HFFc6 (cell line): ENCODE measurements around the gene TBC1D1. TPM values are rescaled to one million over a fixed set of nuclear protein-coding genes. Genes with fewer than 3 reads are reported as not detected.
A peak's percentile ranks its signal among the peaks of the same experiment; 100 is the strongest.

ENCODE experiments used
- DNase-seq: peaks from one replicate; pipeline ENCODE4 v3.0.0-alpha.2; 2018
- H3K27ac Mint-ChIP-seq: 2 replicates; pipeline ENCODE4 v1.8.0; 2020; ENCODE audit warnings: mild to moderate bottlenecking, mixed read lengths
- H3K27me3 Mint-ChIP-seq: 2 replicates; pipeline ENCODE4 v1.8.0; 2021; ENCODE audit warnings: mild to moderate bottlenecking, moderate library complexity, mixed read lengths; ENCODE audit not compliant: insufficient read depth
- H3K36me3 Mint-ChIP-seq: 2 replicates; pipeline ENCODE4 v1.8.0; 2021; ENCODE audit warnings: low read depth, mixed read lengths
- H3K4me1 Mint-ChIP-seq: 2 replicates; pipeline ENCODE4 v1.8.0; 2020; ENCODE audit warnings: low read depth, mixed read lengths
- H3K4me3 Mint-ChIP-seq: 2 replicates; pipeline ENCODE4 v1.8.0; 2020; ENCODE audit warnings: mild to moderate bottlenecking, moderate library complexity, mixed read lengths
- H3K9me3 Mint-ChIP-seq: 2 replicates; pipeline ENCODE4 v1.8.0; 2020; ENCODE audit warnings: mild to moderate bottlenecking, mixed read lengths
- total RNA-seq, 6 experiments: library from RNA; stranded (reverse); fragmentation: NEBNext Ultra II Directional; extraction: Animal tissue kit (Norgen Biotek cat#: 25700); gene quantifications; 2 replicates in 1 of 6; 3 replicates in 5 of 6; pipeline ENCODE4 v1.2.3, GENCODE V29; 2021
- TF ChIP-seq, protein P1 (sequence below): fragments of 200-600 bp; sonication (generic); IDR thresholded peaks from 2 replicates; pipeline ENCODE4 v1.5.0; 2021; ENCODE audit warnings: antibody characterized with exemption, mild to moderate bottlenecking

Gene TBC1D1
- total RNA-seq, 6 experiments from 2014 or later, result 78.5 to 126 (median 112) TPM

DNA sequence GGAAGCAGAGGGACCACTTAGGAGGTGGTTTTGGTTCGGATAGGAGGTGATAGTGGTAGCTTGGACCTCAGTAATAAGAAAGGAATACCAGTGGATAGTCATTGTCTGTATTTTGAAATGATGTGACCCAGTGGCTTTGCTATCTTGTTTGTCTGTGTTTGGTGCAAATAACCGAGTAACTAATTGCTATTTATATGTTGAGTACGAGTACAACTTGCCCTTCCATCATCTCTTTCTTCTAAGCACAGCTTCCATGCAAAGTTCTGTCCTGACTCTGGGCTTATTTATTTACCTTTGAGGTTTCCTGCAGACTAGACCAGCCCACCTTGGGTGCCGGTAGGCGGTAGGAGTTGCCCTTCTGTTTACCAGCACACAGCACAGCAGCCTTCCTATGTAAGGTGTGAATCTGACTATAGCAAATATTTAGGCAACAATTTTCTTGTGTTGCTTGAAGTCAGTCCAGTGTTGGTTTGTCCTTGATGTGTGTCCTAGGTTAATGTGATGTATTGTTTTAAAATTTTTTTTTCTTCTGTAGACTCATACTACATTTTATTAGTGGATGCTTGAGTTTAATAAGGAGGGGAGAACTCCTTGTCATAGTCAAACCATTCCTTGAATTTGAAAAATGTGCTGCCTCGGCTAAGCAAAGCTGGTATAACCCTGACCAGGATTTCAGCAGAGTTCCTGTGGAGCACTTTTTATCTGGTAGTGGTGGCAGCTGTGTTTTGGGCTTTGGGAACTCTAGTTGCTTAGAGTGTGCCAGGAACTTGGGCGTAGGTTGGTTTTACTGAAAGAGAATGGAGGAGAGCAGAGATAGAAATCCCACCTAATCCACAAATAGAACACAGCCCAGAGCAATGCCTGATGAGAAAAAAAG is 91.2 kb downstream of the TBC1D1 start:
- H3K27ac Mint-ChIP-seq, result peak overlapping the region; percentile 77
- H3K4me1 Mint-ChIP-seq, result peaks cover 73% of the 10 kb centered on the region
- TF ChIP-seq, protein P1, sequence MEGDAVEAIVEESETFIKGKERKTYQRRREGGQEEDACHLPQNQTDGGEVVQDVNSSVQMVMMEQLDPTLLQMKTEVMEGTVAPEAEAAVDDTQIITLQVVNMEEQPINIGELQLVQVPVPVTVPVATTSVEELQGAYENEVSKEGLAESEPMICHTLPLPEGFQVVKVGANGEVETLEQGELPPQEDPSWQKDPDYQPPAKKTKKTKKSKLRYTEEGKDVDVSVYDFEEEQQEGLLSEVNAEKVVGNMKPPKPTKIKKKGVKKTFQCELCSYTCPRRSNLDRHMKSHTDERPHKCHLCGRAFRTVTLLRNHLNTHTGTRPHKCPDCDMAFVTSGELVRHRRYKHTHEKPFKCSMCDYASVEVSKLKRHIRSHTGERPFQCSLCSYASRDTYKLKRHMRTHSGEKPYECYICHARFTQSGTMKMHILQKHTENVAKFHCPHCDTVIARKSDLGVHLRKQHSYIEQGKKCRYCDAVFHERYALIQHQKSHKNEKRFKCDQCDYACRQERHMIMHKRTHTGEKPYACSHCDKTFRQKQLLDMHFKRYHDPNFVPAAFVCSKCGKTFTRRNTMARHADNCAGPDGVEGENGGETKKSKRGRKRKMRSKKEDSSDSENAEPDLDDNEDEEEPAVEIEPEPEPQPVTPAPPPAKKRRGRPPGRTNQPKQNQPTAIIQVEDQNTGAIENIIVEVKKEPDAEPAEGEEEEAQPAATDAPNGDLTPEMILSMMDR, result no peak
- peak; percentile 67 for DNase-seq
- H3K4me3 Mint-ChIP-seq, result peak overlapping the region; percentile 47
- H3K9me3 Mint-ChIP-seq, result no peaks in the 10 kb centered on the region
- H3K27me3 Mint-ChIP-seq, result no peaks in the 10 kb centered on the region
- H3K36me3 Mint-ChIP-seq, result peaks cover 7% of the 10 kb centered on the region; the same call in 1 of the 2 replicates

DNA sequence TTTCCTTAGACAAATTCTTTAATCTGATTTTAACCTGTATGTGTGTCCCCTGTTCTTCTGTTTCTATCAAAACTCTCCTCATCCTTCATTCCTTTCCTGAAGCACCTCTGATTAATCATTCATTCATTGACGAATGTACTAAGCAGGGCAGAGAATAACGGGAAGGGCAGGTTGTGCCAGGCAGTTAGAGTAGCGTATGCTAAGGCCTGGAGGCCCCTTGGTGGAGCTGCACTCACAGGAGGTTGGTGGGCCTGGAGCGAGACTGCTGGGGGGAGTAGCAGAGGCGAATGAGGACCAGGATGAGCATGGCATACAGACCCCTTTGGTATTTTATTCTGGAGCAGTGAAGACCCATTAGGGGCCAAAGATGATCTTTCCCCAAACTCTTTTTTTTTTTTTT is 91.9 kb downstream of the TBC1D1 start:
- no peaks in the 10 kb centered on the region for H3K27me3 Mint-ChIP-seq
- H3K4me1 Mint-ChIP-seq, result peaks cover 73% of the 10 kb centered on the region
- H3K4me3 Mint-ChIP-seq, result peak overlapping the region; percentile 47
- no peaks in the 10 kb centered on the region for H3K9me3 Mint-ChIP-seq
- H3K36me3 Mint-ChIP-seq, result peaks cover 12% of the 10 kb centered on the region; the same call in 1 of the 2 replicates
- TF ChIP-seq, protein P1, result no peak
- DNase-seq, result no peak
- peak overlapping the region; percentile 77 for H3K27ac Mint-ChIP-seq

DNA sequence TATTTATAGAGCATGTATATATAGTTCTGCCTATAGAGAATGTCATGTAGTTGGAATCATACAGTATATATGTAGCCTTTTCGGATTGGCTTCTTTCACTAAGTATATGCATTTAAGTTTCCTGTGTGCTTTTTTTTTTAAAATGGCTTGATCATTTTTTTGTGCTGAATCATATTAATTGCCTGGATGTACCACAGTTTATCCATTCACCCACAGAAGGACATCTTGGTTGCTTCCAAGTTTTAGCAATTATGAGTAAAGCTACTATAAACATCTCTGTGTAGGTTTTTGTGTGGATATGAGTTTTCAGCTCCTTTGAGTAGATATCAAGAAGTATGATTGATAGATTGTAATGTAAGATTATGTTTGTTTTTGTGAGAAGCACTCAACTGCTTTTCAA is 93.1 kb downstream of the TBC1D1 start:
- peaks cover 14% of the 10 kb centered on the region; the same call in 1 of the 2 replicates for H3K36me3 Mint-ChIP-seq
- peak overlapping the region; percentile 58; the same call in 1 of the 2 replicates for H3K27ac Mint-ChIP-seq
- H3K9me3 Mint-ChIP-seq, result no peaks in the 10 kb centered on the region
- no peaks in the 10 kb centered on the region for H3K27me3 Mint-ChIP-seq
- peak; percentile 31 for DNase-seq
- TF ChIP-seq, protein P1, result no peak
- peaks cover 67% of the 10 kb centered on the region for H3K4me1 Mint-ChIP-seq
- no peak overlapping the region for H3K4me3 Mint-ChIP-seq

DNA sequence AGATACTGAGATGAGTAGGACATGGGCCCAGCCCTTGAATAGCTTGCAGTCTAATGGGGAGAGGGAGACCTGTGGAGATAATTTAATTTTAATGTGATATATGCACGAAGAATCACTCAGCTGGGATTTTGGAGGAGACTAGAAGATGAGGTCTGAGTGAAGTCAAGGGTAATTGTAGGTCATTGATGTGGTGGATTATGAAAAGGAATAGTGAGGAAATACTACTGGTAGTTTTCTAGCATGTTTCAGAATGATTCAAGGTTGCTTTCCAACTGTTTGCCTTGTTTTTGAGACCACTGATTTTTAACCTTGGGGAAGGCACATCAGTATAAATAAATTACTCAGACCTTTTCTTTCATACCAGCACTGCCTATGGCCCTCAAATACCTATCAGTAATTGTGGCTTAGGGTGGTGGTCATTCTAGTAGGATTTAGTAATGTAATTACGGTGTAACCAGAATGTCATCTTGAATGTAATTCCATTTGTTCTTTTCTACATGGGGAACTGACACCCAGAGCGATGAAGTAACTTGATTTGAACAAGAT is 94.9 kb downstream of the TBC1D1 start:
- TF ChIP-seq, protein P1, result no peak
- no peak overlapping the region for H3K27ac Mint-ChIP-seq
- H3K27me3 Mint-ChIP-seq, result no peaks in the 10 kb centered on the region
- H3K9me3 Mint-ChIP-seq, result no peaks in the 10 kb centered on the region
- H3K36me3 Mint-ChIP-seq, result peaks cover 14% of the 10 kb centered on the region; the same call in 1 of the 2 replicates
- no peak for DNase-seq
- no peak overlapping the region for H3K4me3 Mint-ChIP-seq
- peaks cover 59% of the 10 kb centered on the region for H3K4me1 Mint-ChIP-seq

DNA sequence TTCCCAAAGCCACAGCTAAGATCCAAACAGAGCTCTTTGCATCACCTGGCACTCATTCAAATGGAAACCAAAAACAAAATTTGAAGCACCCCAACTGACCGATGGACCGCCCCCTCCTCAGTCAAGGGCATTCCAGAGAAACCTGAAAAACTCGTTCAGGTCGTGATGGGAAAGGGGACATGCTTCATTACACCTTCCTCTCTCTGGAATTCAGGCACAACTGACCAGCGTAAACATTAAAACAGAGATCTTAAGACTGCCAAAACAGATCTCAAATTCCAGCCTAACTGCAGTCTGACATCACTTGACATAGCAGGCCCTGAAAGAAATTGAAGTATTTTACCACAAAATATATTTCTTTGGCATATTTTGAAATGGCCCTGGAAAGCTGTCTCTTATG is 97.8 kb downstream of the TBC1D1 start:
- Mint-ChIP-seq H3K27me3 (no peaks in the 10 kb centered on the region), H3K4me1 (peaks cover 31% of the 10 kb centered on the region), H3K9me3 (no peaks in the 10 kb centered on the region), H3K27ac (no peak overlapping the region), H3K4me3 (no peak overlapping the region), H3K36me3 (peaks cover 23% of the 10 kb centered on the region; the same call in 1 of the 2 replicates)
- DNase-seq, result no peak
- TF ChIP-seq, protein P1, result no peak
